Stimulated activated CD4-positive, alpha-beta T cell treated with anti-CD3 and anti-CD28 coated beads, Interleukin-12 subunit alpha, Interleukin-12 subunit beta, amount 100 ng/mL, for 4 hours (primary cell): ENCODE results near the gene JAML.
"Not testable (repeated sequence)": the region's sequence is repeated elsewhere in the genome, so short reads cannot be mapped to it uniquely, and the experiment has no call there.

Experiments used
- DNase-seq: peaks from one replicate; pipeline ENCODE4 v3.0.0-alpha.2; 2020

The JAML gene

DNA sequence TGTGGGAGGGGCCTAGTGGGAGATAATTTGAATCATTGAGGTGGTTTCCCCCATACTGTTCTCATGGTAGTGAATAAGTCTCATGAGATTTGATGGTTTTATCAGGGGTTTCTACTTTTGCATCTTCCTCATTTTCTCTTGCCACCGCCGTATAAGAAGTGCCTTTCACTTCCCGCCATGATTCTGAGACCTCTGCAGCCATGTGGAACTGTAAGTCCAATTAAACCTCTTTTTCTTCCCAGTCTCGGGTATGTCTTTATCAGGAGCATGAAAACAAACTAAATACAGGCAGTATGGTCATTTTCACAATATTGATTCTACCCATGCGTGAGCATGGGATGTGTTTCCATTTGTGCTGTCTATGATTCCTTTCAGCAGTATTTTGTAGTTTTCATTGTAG, 32.0 kb downstream of the JAML start:
- DNase-seq = not testable (repeated sequence)

DNA sequence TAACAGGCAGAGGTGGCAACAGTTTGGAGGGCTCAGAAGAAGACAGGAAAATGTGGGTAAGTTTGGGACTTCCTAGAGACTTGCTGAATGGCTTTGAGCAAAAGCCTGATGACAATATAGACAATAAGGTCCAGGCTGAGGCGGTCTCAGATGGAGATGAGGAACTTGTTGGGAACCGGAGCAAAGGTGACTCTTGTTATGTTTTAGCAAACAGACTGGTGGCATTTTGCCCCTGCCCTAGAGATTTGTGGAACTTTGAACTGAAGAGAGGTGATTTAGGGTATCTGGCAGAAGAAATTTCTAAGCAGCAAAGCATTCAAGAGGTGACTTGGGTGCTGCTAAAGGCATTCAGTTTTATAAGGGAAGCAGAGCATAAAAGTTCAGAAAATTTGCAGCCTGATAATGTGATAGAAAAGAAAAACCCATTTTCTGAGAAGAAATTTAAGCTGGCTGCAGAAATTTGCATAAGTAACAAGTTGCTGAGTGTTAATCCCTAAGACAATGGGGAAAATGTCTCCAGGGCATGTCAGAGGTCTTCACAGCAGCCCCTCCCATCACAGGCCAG, 33.8 kb downstream of the JAML start:
- DNase-seq = not testable (repeated sequence)

DNA sequence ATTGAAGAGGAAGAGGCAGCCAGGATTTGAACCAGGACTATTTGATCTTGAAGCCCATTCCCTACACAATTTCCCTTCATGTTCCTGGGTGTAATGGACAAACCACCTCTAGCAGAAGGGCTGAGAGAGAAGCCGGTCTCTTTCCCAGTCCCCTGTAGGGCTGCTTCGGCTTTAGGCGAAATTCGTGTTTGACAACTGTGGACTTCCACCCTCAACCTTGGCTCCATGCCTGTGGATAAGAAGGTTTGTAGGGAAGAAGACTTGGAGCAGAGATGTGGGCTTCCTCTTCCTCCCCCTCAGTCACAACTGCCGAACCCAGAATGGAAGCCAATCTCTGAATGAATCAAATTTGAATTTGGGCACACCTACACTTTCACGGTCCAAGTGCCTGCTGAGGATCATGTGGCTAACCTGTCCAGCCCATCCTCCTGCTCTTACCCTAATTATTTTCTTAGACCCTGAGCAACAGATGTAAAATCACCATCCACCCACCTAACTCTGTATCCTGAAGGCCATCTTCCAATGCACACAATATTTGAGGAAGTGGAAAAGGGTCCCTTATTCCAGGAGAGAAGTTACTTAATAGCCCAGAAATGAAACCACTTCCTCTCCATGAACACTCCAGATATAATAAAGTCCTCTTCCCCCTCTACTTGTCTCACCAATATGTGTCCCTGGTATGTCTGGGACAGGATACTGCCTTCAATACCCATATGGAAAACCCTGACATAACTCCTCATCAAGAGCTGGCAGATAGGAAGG, 38.3 kb downstream of the JAML start:
- DNase-seq = no peak

DNA sequence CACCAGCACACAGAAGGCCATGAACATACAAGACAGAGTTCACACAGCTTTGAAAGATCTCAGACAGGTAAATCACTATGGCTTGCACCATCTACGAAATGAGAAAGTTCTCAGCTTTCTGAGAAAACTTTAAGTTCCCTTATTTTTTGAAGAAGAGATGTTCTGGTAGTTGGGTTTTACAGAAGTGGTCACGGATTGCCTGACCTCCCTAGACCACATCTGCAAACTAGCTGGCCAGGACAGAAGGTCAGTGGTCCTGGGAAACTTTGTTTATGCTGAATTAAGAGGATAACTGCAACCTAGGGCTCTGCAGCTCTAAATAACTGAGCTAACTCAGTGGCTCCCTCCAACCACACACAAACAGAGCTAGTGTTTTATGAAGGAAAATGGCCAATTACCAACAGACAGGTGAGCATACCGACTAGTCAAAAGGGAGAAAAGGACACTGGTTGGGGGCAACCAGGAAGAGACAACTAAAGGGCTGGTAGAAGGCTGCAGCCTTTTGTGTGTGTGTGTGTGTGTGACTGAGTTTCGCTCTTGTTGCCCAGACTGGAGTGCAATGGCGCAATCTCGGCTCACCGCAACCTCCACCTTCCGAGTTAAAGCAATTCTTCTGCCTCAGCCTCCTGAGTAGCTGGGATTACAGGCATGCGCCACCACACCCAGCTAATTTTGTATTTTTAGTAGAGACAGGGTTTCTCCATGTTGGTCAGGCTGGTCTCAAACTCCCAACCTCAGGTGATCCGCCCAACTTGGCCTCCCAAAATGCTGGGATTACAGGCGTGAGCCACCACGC, 39.8 kb downstream of the JAML start:
- DNase-seq = no peak

DNA sequence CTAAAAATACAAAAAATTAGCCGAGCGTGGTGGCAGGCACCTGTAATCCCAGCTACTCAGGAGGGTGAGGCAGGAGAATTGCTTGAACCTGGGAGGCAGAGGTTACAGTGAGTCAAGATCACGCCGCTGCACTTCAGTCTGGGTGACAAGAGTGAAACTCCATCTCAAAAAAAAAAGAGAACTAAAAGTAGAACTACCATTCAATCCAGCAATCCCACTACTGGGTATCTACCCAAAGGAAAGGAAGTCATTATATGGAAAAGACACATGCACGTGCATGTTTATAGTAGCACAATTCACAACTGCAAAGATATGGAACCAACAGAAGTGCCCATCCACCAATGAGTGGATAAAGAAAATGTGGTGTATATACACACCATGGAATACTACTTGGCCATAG, 41.1 kb downstream of the JAML start:
- DNase-seq = not testable (repeated sequence)

DNA sequence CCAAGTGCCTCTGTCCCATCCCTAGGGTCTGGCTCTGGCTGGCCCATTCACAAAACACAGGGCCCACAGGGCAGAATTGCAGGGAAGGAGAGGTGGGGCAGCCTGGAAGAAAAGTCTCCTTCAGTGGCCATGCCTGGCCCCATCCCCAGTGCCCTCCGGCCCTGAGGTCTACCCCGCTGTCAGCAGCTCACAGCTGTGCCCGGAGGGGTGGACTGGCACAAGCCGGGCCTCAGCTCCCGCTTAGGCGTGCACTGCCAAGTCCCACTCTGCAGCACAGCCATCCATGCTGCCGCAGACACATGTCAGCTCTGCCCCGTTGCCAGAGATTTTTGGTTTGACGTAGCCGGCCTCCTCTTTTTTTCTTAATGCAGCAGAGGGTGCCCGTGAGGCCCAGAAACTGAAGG, 44.5 kb downstream of the JAML start:
- no peak for DNase-seq

DNA sequence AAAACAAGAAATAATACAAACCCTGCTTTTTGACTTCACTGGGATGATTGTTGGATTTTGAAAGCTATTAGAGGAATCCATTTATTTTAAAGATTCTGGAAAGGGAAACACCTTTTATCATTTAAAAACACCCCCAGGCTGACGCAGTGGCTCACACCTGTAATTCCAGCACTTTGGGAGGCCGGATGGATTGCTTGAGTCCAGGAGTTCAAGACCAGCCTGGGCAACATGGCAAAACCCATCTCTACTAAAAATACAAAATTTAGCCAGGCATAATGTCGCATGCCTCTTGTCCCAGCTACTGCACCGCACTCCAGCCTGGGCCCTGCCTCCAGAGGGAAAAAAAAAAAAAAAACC, 48.1 kb downstream of the JAML start:
- DNase-seq = no peak

DNA sequence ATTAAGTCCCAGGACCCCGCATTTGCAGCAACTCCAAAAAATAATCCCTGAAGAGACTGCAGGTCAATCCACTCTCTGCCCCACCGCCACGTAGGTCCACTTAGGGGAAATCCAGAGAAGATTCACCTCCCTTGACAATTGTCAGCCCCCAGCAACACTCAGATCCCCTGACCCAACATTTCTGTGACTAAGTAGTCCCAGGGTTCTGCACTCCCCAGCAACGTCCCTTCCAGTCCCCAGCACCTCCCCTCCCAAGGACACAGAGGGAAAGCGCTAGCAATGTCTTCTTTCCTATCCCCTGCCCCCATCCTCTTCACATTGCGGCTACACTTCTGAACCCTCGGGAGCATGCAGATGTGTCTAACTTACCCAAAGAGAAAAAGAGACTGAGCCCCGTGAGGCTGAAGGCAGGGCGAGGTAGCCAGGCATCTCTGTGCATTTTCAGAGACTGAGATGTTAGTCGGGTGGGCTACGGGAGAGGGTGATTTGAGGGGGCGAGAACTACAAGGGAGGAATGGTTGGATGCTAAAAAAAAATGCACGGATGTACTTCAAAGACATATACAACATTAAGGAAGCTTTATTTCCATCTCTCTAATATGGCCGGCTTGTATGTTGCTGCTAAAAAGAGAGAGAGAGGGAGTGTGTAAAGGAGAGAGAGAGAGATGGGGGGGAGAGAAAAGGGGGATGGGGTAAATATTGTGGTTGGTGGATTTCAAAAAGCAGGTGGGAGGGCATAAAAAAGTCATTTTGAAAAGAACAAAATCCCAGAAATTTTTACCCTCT, 48.6 kb downstream of the JAML start, which contains the start of gene SCN2B:
Gene SCN2B (minus strand): TSS at position 647 of the 785 bp plus-strand sequence. CDS start 208 bp downstream, at position 439.
- no peak for DNase-seq

DNA sequence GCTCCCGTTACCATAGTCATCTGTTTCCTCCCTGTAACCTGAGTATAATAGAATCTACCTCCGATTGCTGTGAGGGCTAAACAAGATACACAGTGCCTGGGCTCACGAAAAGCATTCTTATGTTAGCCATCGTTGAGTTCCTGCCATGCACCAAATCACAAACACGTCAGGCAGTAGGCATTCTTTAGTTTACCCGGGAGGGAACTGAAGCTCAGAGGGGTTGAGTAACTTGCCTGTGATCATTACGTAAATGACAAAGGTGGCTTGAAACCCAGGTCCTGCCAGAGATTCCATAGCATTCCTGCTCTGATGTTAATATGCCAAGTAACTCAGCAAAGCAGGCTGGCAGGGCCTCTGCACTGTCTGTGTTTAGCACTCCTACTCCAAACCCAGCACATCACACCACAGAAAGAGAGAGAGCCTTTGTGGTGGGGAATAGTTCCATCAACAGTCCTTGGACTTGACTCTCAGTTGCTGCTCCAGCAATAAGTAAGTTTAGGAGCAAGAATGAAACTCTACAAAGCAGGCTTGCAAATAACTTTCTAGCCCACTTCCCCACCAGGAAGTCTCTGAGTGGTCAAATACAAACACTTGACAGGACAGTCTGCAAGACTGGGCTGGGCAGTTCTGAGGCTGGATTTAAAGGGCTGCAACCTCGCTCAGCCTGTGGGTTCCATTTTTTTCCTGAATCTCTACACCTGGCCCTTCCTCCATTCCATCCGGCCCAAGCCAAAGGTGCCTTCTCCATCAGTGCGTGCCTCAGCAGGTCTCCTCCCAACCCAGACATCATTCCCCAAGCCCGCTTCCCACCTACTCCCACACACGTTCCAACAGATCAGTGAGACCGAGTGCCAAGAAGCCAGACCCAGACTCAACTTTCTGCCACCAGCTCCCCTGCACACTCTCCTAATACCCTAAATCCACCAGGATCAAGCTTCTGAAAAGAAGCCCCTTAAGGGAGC, 49.5 kb downstream of the JAML start:
- DNase-seq = no peak

DNA sequence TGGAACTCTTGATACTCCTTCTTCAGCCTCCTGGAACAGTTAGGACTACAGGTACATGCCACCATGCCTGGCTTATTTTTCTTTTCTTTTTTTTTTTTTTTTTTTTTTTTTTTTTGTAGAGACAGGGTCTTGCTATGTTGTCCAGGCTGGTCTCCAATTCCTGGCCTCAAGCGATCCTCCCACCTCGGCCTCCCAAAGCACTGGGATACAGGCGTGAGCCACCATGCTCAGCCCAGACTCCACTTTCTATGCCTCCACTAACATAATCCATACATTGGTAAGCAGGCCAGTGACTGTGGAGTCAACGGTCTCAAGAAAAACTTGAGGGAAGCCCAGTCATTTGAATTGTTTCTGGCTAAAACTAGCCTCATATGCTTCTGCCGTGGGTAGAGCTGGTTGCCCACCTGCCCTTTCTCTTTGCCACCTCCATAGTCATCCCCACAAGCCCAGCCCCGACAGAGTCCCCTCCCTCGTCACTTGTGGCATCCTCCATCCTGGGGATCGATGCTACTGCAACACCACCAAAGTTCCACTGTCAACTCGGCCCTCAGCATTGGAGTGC, 50.7 kb downstream of the JAML start:
- DNase-seq = no peak

DNA sequence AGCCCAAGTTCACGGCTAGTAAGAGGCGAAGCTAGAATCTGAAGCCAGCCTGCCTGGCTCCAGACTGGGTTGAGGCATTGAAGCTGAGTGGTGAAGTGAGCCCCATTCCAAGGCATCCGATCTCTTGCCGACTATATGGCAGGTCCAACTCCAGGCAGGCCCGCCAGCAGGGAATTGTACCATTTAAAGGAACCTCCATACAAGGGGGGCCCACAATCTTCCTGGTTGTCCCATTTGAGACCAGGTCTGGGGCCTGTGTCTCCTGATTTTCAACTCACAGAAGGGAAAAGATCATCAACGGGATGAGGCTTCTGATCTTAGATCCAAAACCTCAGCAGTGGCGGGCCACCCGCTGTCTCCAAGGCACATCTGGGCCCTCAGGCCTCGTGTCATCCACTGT, 52.5 kb downstream of the JAML start:
- no peak for DNase-seq

DNA sequence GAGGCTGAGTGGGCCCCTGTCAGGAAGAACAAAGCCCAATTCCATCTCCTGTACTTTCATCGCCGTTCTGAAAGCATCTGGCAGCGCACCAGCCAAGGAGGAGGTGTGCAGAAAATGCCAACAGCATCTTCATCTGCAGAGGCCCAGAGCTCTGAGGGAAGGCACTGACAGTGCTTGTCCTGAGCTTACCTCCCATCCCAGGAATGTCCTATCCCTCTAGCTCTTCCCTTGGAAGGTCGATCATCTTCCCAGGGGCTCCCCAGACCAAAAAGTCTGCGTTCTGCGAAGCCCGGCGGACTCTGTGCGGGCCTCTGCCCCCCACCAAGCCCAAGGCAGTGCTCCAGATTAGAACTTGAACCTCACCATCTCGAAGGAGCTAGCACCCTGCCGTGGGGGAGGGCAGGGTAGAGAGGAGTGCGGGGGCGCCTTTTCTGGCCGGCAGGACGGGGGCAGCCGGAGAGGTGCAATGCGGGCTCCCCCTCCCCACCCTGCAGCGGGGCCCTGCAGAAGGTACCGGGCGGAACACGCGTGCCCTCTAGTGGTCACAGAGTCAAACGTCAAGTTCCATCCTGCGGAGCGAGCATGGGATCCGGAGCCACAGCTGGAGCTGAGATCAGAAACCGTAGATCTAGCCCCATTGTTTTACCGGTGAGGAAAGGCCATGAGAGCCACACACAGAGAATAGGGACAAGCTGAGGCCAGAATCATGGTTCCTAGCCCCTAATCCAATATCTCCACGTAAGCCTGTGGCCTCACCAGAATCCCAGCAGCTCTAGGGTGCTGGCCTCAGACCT, 53.3 kb downstream of the JAML start:
- DNase-seq = peak; percentile 68

DNA sequence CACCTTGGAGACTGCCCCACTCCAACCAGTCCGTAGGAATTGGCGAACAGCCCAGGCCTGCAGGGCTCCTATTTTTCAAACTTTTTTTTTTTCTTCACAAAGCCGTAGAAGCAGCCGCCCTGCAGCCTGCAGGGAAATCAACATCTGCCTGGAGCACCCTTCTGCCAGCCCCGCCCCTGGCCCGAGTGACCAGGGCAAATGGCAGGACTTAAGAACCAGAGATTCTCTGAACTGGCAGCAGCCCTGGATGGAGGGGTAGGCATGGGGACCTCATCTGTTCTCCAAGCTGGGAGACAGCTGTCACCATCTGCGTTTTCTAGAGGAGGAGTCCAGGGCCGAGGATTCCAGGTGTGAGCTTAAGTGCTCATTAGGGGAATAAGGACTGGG, 53.9 kb downstream of the JAML start:
- no peak for DNase-seq

DNA sequence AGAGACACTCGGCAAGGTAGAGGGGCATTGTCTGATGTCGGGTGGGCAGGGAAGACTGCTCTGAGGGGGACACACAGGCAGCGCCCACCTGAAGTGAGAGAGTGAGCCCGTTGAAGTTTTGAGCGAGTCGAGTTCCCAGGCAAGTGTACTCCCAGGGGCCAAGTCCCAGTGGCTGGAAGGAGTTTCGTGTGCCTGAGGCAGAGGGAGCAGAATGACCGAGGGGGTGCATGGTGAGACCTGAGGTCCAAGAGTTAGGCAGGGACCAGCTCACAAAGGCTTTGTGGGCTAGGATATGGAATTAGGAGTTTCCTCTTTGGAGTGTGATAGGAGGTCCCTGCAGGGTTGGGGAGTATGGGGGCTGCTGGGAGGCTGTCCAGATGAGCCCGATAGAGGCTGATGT, 54.6 kb downstream of the JAML start:
- no peak for DNase-seq

DNA sequence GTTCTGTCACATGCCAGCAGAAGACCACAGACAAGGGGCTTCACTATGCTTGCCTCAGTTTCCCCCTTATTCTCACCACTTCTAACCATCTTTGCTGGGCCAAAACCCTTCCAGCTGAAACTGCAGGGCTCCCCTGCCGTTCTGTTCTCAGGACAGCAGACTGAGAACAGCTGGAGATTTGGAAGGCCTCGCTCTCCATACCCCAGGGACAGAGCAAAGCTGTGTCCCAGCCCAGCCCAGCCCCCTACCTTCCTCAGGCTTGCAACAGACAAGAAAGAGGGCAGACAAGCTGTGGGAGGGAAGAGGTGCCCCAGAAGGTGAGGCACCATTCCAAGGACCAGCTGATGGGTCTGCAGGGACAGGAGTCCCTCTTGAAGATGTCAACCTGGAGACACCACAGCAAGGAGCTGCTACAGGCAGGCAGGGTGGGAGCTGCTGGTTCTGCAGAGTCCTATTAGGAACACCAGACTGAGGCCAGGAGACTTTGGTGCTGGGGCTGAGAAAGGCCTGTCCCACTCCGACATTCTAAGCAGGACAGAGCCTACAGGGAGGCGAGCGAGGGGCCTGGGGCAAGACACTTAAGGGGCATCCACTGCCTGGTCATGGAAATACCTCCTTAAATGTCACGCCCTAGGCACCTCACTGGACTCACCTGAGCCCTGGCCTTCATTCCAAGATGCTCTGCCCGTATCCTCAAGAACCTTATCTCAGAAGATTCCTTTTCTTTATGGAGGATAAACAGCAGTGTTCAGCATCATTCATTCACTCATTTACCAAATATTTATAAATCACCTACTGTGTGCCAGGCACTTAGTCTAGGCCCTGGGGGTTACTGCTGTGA, 55.3 kb downstream of the JAML start:
- no peak for DNase-seq

DNA sequence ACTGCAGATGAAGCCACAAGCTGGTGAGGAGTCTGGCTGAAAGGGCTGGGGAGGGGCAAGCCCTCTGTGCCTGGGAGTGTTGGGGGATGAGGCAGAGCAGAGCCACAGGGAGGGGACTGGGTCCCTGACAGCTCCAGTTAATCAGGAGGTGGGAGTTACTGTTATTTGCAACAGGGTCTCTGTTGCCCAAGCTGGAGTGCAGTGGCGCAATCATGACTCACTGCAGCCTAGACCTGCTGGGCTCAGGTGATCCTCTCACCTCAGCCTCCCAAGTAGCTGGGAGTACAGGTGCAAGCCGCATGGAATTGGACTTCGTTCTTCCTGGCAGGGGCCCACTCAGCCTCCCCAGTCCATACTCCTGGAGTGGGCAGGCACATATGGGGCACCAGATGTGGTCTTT, 56.1 kb downstream of the JAML start:
- no peak for DNase-seq

DNA sequence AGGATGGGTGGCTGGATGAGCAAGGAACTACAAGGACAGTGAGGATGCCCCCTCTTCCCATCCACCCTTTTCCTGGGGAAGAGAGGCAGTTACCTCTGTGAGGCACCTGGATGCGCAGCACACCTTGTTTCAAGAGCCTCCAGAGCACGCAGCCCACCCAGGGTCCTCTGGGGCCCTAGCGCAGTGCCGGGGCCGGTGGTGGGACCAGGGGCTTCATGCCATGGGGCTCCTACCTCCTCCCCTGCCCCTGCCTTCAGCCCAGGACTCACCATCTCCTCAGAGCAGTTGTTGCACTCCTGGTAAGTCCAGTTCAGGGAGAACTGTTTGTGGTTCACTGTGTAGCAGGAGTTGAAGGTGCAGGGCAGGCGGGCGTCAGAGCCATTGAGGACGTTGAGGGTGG, 56.5 kb downstream of the JAML start:
- DNase-seq = no peak

DNA sequence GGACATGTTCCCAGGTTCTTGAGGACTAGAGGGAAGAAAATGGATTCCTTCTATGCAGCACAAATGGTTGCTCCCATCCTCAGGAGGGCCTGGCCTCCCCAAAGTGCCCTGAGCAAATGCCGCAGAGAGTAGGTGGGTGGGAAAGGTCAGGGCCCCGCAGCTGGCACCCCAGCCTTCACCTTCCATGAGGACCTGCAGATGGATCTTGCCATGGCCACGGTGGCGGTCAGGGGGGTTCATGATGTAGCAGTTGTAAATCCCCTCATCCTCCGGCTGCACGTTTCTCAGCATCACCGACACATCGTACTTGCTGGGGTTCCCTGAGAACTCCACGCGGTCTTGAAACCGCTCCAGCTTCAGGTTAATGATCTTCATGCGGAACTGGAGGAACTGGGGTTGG, 56.9 kb downstream of the JAML start:
- DNase-seq = no peak

DNA sequence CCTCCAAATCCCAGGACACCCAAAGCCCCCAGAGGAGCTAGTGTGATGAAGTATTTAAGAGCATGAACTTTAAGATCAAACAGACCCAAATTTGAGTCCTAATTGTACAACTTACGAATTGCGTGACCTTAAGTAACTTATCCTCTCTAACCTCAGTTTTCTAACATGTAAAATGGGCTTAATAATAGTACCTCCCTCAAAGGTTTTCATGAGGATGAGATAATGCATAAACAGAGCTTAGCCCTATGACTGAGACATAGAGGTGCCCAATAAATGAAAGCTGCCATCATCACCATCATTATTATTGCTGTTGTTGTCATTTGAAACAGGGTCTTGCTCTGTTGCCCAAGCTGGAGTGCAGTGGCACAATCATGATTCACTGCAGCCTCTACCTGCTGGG, 57.6 kb downstream of the JAML start:
- no peak for DNase-seq

DNA sequence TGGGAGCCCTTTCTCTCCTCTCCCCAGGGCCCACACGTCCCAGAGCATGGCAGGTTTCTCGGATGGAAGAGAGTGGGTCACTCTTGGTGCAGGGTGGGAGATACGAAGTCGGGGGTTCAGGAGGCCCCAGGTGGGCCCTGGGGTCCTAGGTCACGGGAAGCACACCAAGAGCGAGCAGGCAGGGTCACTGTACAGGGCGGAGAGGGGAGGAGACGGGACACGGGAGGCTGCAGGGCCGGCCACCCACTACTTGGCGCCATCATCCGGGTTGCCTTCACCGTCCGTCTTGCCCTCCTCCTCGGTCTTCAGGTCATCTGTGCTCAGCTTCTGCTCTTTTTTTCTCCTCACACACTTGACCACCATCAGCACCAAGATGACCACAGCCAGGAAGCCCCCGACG, 58.2 kb downstream of the JAML start:
- DNase-seq = no peak
